GM11168 (cell line): Measurements from ENCODE around the gene COLQ.
"Not testable (repeated sequence)": the region's sequence is repeated elsewhere in the genome, so short reads cannot be mapped to it uniquely, and the experiment has no call there.

ENCODE experiments used
- in situ Hi-C: fragments of 300-500 bp; cut with MboI; formaldehyde crosslinking; loops from one replicate; pipeline ENCODE4 v1.12.0; 2022; ENCODE audit warnings: low sequenced_read_pairs; ENCODE audit not compliant: unreplicated experiment

Gene COLQ

DNA sequence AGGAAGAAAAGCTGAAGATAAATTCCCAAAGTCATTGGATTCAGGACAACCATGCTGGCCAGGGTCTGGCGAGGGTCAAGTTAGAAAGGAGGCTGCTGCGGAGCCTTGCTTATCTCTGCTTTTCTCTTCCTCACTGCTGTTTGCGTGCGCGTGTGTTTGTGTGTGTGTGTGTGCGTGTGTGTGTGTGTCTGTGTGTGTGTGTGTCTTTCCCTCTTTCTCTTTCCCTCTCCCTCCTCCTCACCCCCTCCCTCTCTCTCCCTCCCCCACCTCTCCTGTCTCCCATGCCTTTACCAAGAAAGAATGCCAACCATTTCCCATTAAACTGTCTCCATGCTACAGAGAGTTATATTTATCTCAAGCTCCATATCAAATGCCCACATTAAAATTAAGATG, at the start of gene COLQ:
TSS of gene COLQ (minus strand) at position 134 of the 393 bp plus-strand sequence. CDS start at position 53, 81 bp downstream.
- in situ Hi-C loops, result no loop called here

DNA sequence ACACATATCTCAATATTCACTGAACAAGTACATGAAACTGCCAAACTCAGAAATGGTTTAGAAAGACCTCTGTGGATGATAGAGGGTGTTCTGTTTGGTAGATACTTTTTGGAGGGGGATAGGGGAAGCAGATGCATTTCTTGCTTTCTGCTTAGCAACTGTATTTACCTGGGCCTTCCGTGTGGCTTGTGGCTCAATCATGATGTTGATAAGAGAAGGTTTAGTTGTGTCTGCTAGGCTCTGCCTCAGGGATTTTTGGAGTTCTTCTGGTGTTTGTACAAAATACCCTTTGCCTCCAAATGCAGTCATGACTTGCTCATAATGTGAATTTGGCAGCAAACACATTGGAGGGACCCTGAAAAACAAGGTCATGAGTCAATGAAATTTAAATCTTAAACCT, 41.7 kb upstream of the COLQ start:
- in situ Hi-C loops, result loop anchor here (25.0 kb wide), 1 partner anchor 301 kb away; no protein-coding TSS in a partner anchor

DNA sequence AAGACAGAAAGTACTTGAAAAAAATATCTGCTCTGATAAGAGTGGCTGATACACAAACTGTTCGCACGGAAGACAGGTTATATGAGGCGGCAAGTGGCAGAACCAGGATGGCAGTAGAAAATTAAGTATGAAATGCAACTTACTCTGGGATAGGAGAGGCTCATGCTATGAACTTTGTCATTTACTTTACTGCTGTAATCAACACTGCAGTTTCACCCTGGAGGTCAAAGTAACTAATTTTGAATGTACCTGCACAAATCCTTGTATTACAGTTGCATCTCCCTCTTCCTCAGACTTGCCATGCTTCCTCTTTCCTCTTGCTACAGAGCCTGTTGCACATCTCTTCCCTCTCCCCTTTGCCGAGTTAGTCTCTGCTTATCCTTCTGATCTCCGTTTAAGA, 41.1 kb upstream of the COLQ start:
- in situ Hi-C loops, result loop anchor here (25.0 kb wide), 1 partner anchor 300 kb away; no protein-coding TSS in a partner anchor

DNA sequence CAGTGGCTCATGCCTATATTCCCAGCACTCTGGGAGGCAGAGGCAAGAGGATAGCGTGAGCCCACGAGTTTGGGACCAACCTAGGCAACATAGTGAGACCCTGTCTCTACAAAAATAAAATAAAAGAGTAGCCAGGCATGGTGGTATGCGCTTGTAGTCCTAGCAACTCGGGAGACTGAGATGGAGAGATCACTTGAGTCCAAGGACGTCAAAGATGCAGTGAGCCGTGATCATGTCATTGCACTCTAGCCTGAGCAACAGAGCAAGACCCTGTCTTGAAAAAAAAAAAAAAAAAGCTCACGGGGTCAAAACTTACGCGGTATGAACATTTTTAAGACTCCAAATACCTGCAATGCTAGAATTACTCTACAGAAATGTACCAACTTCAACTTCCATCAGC, 37.1 kb upstream of the COLQ start:
- in situ Hi-C loops, result loop anchor here (10.0 to 25.0 kb wide), 2 partner anchors 134 to 296 kb away; partner anchors contain the start of genes EAF1 and METTL6

DNA sequence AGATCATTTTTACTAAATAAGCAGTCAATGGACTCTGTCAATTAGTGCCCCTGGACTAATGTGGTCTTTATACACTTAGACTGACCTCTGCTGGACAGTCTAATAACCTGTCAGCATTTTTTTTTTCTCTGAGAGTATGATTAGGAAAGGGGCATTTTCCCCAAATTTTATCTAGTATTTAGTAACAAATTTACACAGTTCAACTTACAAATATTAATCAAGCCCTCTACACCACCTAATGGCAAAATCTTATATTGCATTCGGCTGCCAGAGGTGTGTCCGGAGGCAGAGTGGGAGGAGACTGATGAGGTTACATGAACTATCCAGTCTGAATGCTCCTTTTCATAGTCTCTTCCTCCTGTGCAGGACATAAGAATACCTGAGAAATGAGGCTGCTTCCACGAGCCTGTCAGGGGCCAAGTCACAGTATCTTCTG, 36.0 kb upstream of the COLQ start:
- in situ Hi-C loops, result loop anchor here (10.0 to 25.0 kb wide), 2 partner anchors 133 to 295 kb away; partner anchors contain the start of genes EAF1 and METTL6

DNA sequence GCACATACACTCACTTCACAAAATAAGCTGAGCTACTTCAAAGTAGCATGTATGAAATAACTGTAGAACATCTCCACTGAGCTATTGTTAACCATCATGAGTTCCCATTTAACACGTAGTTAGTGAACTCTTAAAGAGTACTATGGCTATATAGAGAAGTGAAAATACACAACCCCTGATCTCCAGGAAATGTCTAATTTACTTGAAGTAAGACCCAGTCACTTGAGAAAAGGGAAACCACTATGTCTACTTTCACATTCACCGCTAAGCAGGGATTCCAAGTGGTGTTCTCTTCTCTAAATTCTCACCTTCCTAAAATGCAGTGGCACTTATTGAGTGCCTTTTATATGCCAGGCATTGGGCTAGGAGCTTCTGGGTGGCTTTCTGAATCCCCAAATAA, 35.0 kb upstream of the COLQ start:
- in situ Hi-C loops, result loop anchor here (10.0 to 25.0 kb wide), 2 partner anchors 132 to 294 kb away; partner anchors contain the start of genes EAF1 and METTL6

DNA sequence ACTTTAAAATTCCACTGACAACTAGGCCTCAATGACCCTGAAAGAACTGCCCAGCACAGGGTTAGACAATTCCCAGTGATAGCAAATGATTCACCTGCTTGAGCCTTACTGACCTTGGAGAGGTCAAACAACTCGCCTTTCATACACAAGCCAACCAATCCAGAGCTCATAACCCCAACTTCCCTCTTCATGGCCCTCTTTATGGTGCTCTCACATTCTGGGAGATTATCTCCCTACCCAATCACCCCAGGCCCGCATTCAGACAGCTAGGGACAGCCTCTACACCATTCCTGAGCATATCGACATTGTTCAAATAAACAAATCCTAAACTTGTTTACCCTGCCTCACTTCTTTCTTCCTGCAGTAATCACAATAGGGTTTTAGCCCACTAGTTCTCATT, 32.2 kb upstream of the COLQ start:
- in situ Hi-C loops, result loop anchor here (10.0 to 25.0 kb wide), 2 partner anchors 129 to 291 kb away; partner anchors contain the start of genes EAF1 and METTL6

DNA sequence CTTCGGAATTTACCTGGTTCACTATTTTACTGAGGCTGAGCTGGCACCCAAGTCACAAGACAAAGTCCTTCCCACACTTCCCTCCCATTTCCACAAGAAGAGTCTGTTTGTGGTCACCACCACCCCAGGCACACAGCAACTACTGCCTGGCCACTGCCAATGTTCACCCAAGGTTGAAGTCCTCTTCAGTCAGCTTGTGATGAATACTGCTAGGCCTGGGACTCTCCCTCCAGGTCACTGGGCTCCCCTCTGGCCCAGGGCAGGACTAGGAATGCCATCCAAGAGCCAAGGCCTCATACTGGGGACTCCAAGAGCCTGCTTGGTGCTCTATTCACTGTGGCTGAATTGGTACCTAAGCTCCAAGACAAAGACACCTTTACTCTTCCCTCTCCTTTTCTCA, 30.4 kb upstream of the COLQ start:
- in situ Hi-C loops, result loop anchor here (10.0 to 25.0 kb wide), 2 partner anchors 127 to 290 kb away; partner anchors contain the start of genes EAF1 and METTL6

DNA sequence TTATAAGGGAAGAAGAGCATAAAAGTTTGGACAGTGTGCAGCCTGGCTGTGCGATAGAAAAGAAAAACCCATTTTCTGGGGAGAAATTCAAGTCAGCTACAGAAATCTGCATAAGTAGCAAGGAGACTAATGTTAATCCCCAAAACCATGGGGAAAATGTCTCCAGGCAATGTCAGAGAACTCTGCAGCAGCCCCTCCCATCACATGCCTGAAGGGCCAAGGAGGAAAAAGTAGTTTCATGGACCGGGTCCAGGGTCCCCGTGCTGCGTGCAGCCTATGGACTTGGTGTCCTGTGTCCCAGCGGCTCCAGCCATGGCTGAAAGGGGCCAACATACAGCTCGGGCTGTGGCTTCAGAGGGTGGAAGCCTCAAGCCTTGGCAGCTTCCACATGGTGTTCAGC, 28.3 kb upstream of the COLQ start:
- in situ Hi-C loops, result loop anchor here (10.0 to 25.0 kb wide), 2 partner anchors 125 to 288 kb away; partner anchors contain the start of genes EAF1 and METTL6

DNA sequence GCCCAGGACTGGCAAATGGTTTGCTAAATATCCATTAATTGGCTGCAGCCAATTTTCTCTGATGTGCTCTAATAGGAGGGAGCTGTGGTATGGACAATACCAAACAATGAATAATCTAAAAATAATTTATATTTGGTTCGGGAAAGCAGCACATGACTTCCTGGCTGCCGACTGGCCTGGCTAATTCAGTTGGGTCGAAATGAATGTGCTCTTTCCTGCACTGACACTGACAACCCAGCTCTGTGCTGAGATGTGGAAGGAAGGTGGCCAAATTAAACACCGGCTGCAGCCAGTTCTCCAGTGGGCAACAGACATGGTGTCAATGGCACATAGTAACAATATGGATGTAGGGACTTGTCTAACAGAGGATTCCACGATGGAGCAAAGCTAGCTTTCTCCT, 21.1 kb upstream of the COLQ start:
- in situ Hi-C loops, result no loop called here

DNA sequence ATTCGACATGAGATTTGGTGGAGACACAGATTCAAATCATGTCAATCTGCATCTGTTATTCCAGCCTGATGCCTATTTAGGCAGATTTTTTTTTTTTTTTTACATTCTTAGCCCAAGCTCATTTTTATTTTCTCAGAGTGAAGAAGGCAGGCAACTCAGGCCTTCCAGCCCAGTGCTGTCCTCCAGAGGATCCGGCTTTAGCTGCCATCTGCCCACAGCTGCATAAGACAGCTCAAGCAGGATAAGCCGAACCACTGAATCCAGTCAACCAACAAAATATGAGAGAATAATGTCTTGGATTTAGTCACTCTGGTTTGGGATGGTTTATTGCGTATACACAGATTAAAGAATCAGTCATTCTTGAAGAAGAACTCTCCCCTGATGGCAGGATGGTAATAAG, 19.9 kb upstream of the COLQ start:
- in situ Hi-C loops, result no loop called here

DNA sequence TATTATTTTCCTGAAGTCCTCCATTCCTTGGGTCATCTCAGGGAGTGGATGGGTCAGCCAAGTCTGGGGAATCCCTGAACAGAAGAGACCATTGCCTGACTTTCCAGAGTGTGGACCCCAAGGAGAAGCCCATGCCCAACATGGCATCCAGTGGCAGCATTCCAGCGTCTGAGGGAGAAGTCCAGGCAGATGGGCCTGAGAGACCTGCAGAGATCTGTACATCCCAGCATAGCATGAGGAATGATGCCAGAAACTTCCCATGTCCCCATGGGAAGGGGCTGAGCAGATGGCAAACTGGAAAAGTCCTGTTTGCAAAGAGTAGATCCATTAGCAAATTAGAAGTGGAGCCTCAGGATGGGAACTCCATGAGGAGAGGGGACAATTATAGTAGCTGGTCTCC, 17.6 kb upstream of the COLQ start:
- in situ Hi-C loops, result no loop called here

DNA sequence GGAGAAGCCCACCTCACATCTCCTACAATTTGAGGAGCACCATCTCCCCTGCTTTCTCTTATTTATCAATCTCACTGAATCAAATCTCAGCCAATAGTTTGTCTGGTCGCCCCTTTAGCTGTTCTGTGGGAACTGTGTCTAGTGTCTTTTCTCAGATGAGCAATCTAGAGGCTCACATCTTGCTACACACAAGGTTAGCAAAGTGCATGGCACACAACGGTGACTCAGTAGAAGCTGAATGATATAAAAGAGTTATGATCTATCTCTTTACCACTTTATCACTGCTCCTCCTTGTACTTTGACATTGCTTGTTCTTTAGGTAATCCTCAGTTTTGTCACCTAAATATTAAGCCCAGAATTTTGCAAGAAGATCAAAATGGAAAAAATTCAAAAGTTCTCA, 16.8 kb upstream of the COLQ start:
- in situ Hi-C loops, result no loop called here

DNA sequence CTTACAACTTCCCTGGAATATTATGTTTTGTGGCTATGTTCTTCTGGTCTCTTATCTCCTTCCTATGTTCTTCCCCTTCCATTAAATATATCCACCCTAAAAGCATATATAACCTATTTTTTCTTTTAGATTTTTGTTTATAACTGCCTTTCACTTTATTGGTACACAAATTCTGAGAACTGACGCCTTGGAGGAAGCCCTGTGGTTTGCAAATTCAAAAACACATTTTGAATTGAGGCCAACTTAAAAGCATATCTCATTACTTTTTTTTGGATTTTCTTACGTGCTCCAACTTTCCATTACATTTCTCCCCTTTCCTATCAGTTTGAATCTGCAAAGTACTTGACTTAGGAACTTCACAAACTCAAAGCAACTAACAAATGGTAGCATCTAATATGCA, 15.3 kb upstream of the COLQ start:
- in situ Hi-C loops, result no loop called here

DNA sequence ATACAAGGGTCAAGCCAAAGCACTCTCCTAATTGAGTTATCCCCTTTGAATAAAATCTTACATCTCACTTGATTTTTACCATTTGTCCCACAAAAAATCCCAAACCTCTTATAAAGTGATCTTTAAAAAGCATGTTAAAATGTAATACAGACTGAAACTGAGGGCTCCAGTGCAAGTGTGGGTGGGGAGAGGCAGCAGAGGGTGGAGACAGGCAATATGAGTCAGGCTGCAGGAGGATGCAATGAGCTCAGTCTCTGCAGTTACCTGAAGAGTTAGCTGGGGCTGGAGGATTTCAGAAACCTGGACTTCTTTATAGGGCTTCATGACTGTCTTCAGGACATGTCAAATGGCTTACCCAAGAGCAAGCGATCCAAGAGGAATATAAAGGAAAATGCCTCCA, 14.2 kb upstream of the COLQ start:
- in situ Hi-C loops, result no loop called here

DNA sequence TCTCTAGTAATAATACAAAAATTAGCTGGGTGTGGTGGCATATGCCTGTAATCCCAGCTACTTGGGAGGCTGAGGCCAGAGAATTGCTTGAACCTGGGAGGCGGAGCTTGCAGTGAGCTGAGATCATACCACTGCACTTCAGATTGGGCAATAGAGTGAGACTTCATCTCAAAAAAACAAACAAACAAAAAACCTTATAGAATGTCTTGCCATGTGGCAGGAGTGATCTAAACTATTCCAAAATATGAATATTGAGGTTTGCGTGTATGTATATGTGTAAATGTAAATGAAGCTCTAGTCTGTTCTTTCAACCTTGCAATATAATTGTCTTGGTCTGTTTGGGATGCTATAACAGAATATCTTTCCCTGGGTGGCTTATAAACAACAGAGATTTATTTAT, 11.1 kb upstream of the COLQ start:
- in situ Hi-C loops, result not testable (repeated sequence)

DNA sequence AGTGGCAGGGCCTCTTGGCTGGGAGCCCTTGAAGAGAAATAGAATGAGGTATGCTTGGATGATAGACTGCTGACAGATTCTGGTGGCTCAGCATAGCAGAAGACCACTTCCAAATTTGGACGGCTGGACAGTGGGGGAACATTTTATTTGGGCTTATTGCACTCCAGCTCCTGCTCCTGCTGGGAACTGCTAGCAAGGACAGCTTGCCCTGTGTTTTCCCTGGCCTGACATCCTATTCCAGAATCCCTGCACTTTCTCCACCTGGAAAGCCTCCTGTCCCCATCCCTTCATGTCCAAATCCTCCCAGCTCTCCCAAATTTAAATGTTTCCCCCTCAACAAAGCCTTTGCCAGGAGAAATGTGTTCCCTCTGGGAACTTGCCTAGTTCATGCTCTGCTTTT, 9.8 kb upstream of the COLQ start:
- in situ Hi-C loops, result no loop called here

DNA sequence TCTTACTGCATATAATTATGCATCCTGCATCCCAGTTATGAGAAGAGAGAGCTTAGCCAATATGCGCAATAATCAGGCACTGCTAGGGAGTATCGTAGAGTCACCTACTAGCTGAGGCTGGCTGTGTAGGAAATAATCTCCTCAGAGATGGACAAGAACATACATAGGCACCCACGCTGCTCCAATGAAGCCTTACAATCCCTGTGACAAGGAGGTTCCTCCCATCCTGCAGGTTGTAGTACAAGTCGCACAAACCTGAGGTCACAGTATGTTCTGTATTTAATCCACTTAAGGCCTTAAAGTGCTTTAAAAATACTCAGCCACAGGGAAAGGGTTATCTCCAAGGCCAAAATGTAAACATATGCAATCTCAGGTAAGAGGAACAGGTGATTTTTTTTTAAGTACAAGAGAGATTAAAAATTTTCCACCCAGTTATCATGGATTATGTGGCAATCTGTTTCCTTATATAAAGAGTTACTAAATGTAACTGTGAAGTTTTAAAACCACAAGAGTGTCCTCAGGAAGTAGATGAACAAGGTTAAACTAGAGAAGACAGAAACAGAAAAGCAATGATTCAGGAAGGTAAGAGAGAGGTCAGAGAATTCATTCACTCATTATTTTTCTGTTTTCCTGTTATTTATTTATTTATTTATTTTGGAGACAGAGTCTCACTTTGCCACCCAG, 7.5 kb upstream of the COLQ start:
- in situ Hi-C loops, result no loop called here

DNA sequence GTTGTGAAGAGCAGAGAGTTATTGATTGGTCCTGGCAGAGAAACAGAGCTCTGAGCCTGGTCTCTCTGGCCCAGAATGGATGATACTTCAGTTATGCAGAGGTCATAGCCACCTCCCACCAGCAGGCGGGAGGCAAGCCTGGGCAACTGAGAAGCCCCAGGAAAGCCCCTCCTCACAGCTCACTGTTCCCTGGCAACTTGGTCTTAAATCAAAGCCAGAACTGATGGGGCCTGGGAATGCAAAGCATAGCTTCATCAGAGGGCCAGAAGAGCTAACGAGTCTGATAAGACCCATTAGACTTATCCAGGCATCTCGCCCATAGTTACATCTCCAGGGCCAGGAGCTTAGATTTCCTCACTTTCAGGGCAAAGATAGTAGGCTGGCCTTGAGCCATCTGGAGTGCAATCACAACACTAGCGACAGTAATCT, 5.5 kb upstream of the COLQ start:
- in situ Hi-C loops, result no loop called here

DNA sequence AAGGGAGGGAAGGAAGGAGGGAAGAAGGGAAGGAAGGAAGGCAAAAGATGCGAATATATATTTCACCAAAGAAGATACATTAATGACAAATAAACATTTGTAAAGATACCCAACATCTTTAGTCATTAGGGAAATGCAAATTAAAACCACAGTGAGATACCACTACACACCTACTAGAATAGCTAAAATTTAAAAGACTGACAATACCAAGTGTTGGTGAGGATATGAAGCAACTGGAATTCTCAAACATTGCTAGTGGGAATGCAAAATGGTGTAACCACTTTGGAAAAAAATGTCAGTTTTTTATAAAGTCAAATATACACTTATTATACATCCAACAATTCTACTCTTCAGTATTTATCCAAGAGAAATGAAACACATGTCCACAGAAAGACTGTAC, 4.3 kb upstream of the COLQ start:
- in situ Hi-C loops, result no loop called here

DNA sequence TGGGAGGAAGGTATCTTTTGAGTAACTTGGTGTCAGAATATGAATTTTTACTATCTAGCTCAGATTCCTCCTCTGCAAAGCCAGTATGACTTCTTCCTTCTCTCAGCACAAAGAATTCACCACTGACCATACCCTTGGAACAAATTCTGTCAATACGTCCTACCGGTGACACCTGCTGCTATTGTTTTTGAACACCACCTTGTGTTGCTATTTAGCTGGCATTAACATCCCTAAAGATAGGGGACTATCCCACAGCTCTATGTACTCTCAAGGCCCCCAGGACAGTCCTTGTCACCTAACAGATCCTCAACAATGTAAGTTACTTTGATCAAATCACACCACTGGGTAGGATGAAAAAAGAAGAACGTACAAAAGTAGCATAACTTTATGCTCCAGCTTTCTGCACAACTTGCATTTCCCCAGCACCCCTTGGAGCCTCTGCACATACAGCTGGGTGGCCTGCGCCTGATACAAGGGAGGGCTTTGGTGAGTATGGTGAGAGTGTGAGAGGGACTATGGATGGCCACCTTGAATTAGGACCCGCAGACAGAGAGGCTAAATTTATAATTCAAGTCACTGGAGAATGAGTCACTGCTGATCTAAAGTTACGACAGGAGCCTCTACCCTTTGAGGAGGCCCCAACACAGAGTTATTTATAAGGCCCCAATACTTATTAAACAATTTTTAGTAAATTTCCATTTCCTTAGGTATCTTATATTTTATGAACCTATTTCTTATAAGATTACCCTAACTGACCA, 2.3 kb upstream of the COLQ start:
- in situ Hi-C loops, result no loop called here
